NT2/D1 (cell line): Measurements from ENCODE around the gene SHISAL1.

Experiments
- DNase-seq: peaks from one replicate; pipeline ENCODE4 v3.0.0-alpha.2; 2011; ENCODE audit warnings: low read depth, low spot score
- H3K27me3 ChIP-seq: 2 replicates; pipeline ENCODE4 v1.6.0; 2011; ENCODE audit warnings: mild to moderate bottlenecking; ENCODE audit not compliant: insufficient read length, insufficient read depth
- H3K36me3 ChIP-seq: 2 replicates; pipeline ENCODE4 v1.6.1; 2011; ENCODE audit warnings: mild to moderate bottlenecking, low read length, mixed read lengths; ENCODE audit not compliant: insufficient read depth, insufficient read length
- H3K4me1 ChIP-seq: 2 replicates; pipeline ENCODE4 v1.5.1; 2011; ENCODE audit not compliant: insufficient read depth, insufficient read length
- H3K4me3 ChIP-seq: 2 replicates; pipeline ENCODE4 v1.5.1; 2011; ENCODE audit warnings: low read depth; ENCODE audit not compliant: insufficient read length
- H3K9ac ChIP-seq: 2 replicates; pipeline ENCODE4 v1.6.0; 2011; ENCODE audit warnings: low read depth; ENCODE audit not compliant: insufficient read length
- H3K9me3 ChIP-seq: 2 replicates; pipeline ENCODE4 v1.5.1; 2011; ENCODE audit warnings: mild to moderate bottlenecking, low read length; ENCODE audit not compliant: insufficient read depth
- SUZ12 ChIP-seq: IDR thresholded peaks from 2 replicates; pipeline ENCODE4 v1.6.1; 2011; ENCODE audit not compliant: insufficient read length, insufficient read depth; ENCODE audit errors: extremely low read depth
- YY1 ChIP-seq: IDR thresholded peaks from 2 replicates; pipeline ENCODE4 v1.6.1; 2011; ENCODE audit not compliant: insufficient read length, insufficient read depth
- ZNF274 ChIP-seq: IDR thresholded peaks from 2 replicates; pipeline ENCODE4 v1.6.1; 2011; ENCODE audit warnings: mild to moderate bottlenecking, low read depth, low read length

SHISAL1 gene

DNA sequence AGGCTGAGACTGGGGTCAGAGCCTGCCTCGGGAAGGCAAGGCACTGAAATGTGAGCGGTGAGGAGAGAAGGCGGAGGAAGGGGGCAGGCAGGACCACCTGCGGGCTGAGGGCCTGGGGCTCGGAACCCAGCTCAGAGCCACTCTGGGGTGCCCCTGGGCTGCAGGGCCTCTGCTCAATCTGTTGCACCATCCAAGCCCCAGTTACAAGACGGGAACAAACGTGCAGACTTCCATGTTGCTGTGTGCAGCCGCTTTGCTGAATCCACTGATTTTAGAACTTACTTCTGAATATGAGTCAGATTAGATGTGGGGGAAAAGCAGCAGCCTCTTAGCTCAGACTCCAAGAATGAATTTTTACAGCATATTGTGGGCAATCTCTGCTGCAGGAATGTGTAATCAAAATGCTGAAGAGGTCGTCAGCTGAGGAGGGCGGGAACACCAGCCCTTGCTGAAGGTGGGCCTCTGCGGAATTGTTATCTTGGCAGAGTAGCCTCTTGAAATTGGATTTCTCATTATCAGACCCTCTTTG lies 110.4 kb downstream of the SHISAL1 start:
- Histone ChIP-seq H3K4me1 (no peaks in the 10 kb centered on the region), H3K4me3 (no peak overlapping the region), H3K9ac (no peak overlapping the region), H3K9me3 (no peaks in the 10 kb centered on the region), H3K36me3 (no peaks in the 10 kb centered on the region), H3K27me3 (no peaks in the 10 kb centered on the region)
- no peak for DNase-seq
- TF ChIP-seq ZNF274 (no peak), YY1 (no peak)

DNA sequence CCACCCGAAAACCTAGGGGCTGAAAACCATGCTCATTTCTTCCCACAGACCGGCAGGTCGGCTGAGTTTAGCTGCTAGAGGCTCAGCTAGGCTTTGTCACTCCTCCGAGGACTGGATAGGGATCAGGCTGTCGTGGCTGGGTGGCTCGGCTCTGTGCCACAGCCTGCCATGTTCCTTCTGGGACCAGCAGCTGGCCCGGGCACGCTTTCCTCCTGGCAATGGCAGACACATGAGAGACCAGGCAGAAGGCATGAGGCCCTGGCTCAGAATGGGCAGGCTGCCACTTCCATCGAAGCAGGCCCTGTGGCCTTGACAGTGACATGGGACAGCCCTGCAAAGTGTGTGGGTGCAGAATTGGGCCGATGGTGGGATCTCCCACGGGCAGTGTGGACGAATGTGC lies 111.1 kb downstream of the SHISAL1 start:
- Histone ChIP-seq H3K4me1 (no peaks in the 10 kb centered on the region), H3K9me3 (no peaks in the 10 kb centered on the region), H3K4me3 (no peak overlapping the region), H3K36me3 (no peaks in the 10 kb centered on the region), H3K9ac (no peak overlapping the region), H3K27me3 (no peaks in the 10 kb centered on the region)
- TF ChIP-seq YY1: no peak
- no peak for TF ChIP-seq SUZ12
- no peak for TF ChIP-seq ZNF274
- no peak for DNase-seq

DNA sequence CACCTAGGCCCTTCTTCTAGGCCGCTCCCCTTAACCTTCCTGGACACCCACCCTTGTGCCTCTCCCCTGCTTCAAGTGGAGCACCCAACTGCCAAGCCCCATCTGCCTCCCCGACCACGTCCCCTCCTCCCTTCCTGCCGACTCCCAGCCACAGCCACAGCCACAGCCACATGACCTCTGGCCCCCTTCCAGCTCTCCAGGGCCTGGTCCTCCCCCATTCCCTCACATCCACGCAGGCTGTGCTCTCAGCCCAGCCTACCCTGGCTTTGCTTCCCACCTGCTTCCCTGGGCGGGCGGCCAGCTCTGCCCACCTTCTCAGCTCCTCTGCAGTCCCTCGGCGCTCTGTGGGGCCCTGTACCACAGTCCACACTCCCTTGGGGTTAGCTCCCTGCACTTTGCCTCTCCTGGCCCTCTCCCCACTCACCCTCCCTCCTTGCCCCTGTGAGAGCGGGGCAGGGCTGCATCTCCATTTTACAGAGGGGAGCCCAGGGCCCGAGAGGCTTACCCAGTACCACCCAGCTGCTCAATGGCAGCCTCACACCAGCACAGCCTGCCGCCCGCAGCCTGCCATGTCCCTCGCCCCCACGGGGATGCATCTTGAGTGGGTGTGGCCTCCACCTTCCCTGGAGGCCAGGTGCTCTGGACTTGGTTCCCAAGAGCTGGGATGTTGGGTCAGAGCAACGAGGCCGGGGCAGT lies 111.7 kb downstream of the SHISAL1 start:
- H3K9me3 ChIP-seq: no peaks in the 10 kb centered on the region

DNA sequence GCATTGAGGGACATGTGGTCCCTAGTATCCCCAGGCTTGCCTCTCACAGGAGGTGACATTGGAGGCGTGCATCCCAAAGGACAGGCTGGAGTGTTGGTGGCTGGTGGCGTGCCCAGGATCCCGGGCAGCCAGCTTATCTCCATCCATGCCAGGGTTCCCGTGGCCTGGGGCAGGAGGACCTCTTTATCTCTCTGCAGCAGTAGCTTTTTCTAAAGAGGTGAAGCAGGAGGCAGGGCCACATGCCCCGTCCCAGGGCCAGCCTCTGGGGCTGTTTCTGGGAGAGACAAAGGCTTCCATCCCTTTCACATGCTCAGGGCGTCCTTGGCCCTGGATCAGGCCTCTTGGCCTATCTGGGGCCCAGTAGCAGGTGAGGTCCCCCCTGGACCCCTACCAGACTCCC lies 112.3 kb downstream of the SHISAL1 start:
- no peak for DNase-seq

More for the DNA sequence above, 111.7 kb downstream of the SHISAL1 start:
- H3K4me3 ChIP-seq: no peak overlapping the region
- no peaks in the 10 kb centered on the region for H3K27me3 ChIP-seq
- peaks cover 4% of the 10 kb centered on the region for H3K4me1 ChIP-seq
- no peak overlapping the region for H3K9ac ChIP-seq
- no peaks in the 10 kb centered on the region for H3K36me3 ChIP-seq
- no peak for TF ChIP-seq SUZ12
- no peak for TF ChIP-seq YY1
- no peak for TF ChIP-seq ZNF274
- no peak for DNase-seq

DNA sequence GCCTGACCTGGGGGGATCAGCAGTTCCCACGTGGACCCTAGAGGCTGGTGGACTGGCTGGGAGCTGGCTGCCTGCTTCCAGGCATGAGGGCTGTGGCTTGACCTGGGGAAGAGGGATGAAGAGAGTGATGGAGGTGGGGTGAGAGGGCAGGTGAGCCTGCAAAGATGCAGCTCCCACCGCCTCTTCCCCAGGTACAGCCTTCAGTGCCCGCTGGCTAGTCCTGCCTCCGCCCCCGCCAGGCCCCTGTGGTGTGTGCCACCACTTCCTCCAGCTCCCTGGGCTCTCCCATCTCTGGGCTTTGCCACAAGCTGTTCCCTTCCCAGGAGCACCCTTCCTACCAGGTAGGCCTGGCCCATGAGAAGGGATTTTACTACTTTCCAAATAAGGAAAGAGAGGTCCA lies 112.9 kb downstream of the SHISAL1 start:
- H3K4me1 ChIP-seq: peaks cover 7% of the 10 kb centered on the region
- H3K9ac ChIP-seq: no peak overlapping the region

More for the DNA sequence above, 112.3 kb downstream of the SHISAL1 start:
- Histone ChIP-seq H3K27me3 (no peaks in the 10 kb centered on the region), H3K4me3 (no peak overlapping the region), H3K36me3 (no peaks in the 10 kb centered on the region), H3K4me1 (peaks cover 6% of the 10 kb centered on the region), H3K9me3 (no peaks in the 10 kb centered on the region), H3K9ac (no peak overlapping the region)
- TF ChIP-seq SUZ12 (no peak), ZNF274 (no peak), YY1 (no peak)

DNA sequence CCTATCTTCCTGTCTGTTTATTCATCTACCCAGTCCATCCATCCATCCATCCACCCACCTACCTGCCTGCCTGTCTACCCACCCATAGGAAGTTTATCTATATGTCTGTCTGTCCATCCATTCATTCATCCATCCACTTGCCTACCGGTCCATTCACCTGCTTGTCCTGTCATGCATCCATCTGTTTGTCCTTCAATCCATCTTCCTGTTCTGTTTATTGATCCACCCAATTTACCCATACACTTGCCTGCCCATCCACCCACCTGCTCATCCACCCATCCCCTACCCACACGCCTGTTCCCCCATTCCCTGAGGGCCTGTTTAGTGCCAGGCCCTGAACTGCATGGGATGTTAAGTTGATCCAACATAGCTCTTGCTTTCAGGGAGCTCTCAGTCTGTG lies 113.6 kb downstream of the SHISAL1 start:
- TF ChIP-seq YY1 (no peak), SUZ12 (no peak), ZNF274 (no peak)
- Histone ChIP-seq H3K4me1 (peaks cover 7% of the 10 kb centered on the region), H3K36me3 (no peaks in the 10 kb centered on the region), H3K27me3 (no peaks in the 10 kb centered on the region), H3K9me3 (no peaks in the 10 kb centered on the region), H3K9ac (no peak overlapping the region), H3K4me3 (no peak overlapping the region)
- DNase-seq: no peak

More for the DNA sequence above, 112.9 kb downstream of the SHISAL1 start:
- Histone ChIP-seq H3K4me3 (no peak overlapping the region), H3K27me3 (no peaks in the 10 kb centered on the region), H3K9me3 (no peaks in the 10 kb centered on the region), H3K36me3 (no peaks in the 10 kb centered on the region)
- TF ChIP-seq YY1 (no peak), SUZ12 (no peak), ZNF274 (no peak)
- no peak for DNase-seq

DNA sequence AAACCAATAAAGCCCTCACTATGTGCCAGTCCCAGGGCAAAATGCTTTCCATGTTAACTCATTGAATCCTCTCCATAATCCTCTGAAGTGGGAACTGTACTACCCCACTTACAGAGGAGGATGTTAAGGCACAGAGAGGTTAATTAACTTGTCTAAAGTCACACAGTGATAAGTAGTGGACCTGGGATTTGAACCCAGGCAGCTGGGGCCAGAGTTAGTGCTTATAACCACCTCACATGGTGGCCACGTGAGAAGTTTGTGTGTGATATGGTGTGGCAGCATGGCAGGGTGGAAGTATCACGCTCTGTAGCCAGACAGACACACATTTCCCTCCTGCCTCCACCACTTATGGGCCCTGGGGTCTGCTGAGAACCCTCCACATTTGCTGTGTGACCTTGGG lies 115.5 kb downstream of the SHISAL1 start:
- Histone ChIP-seq H3K4me1 (peaks cover 7% of the 10 kb centered on the region), H3K27me3 (no peaks in the 10 kb centered on the region), H3K9me3 (no peaks in the 10 kb centered on the region), H3K36me3 (no peaks in the 10 kb centered on the region), H3K9ac (no peak overlapping the region), H3K4me3 (no peak overlapping the region)
- no peak for DNase-seq
- no peak for TF ChIP-seq YY1
- TF ChIP-seq SUZ12: no peak
- TF ChIP-seq ZNF274: no peak
